DND-41 (cell line): ENCODE results near the gene COPE.

Source experiments
- ATAC-seq: fragments of 200-7000 bp; cut with Tn5 transposase; 3 replicates; pipeline ENCODE4 v1.9.1; 2021; ENCODE audit warnings: low read depth; ENCODE audit not compliant: insufficient read depth
- DNase-seq: peaks from one replicate; pipeline ENCODE4 v3.0.0-alpha.2; 2020
- H2AFZ ChIP-seq: 2 replicates; pipeline ENCODE4 v1.6.0; 2012; ENCODE audit warnings: low read depth, low read length
- H3K27ac ChIP-seq: 2 replicates; pipeline ENCODE4 v1.5.1; 2012; ENCODE audit warnings: low read length, inconsistent platforms
- H3K27me3 ChIP-seq: fragments of 200-600 bp; sonication (generic); 2 replicates; pipeline ENCODE4 v1.6.0; 2012; ENCODE audit warnings: low read length, mild to moderate bottlenecking, inconsistent platforms; ENCODE audit not compliant: insufficient read depth, poor library complexity
- H3K36me3 ChIP-seq: 2 replicates; pipeline ENCODE4 v1.5.1; 2012; ENCODE audit warnings: low read length, inconsistent platforms; ENCODE audit not compliant: insufficient read depth
- H3K4me1 ChIP-seq: 2 replicates; pipeline ENCODE4 v1.5.1; 2012; ENCODE audit warnings: mild to moderate bottlenecking, low read length; ENCODE audit not compliant: insufficient read depth
- H3K4me2 ChIP-seq: 2 replicates; pipeline ENCODE4 v1.6.0; 2012; ENCODE audit warnings: mild to moderate bottlenecking, moderate library complexity, low read length, inconsistent platforms; ENCODE audit not compliant: insufficient read depth
- H3K4me3 ChIP-seq, 2 experiments: fragments of 200-600 bp in 1 of 2; shearing (Covaris generic) in 1 of 2; 2 replicates each; pipeline ENCODE4 v1.5.1; 2012 to 2016; ENCODE audit warnings: inconsistent platforms in 2 of 2, low read length in 2 of 2, mild to moderate bottlenecking in 2 of 2, low read depth in 1 of 2, moderate library complexity in 1 of 2
- H3K79me2 ChIP-seq: 2 replicates; pipeline ENCODE4 v1.6.0; 2012; ENCODE audit warnings: low read length, inconsistent platforms; ENCODE audit not compliant: insufficient read depth
- H3K9ac ChIP-seq: 2 replicates; pipeline ENCODE4 v1.6.0; 2012; ENCODE audit warnings: low read depth, mild to moderate bottlenecking, inconsistent platforms, low read length, moderate library complexity
- H3K9me3 ChIP-seq: 2 replicates; pipeline ENCODE4 v1.5.1; 2012; ENCODE audit warnings: low read length, moderate library complexity, mild to moderate bottlenecking, inconsistent platforms; ENCODE audit not compliant: insufficient read depth, severe bottlenecking
- H4K20me1 ChIP-seq: 2 replicates; pipeline ENCODE4 v1.6.0; 2012; ENCODE audit warnings: low read length; ENCODE audit not compliant: insufficient read depth
- CTCF ChIP-seq: IDR thresholded peaks from 2 replicates; pipeline ENCODE4 v1.5.1; 2012; ENCODE audit warnings: borderline replicate concordance, low read length, moderate library complexity, mild to moderate bottlenecking; ENCODE audit not compliant: poor library complexity, severe bottlenecking; ENCODE audit errors: extremely low read depth
- EZH2 ChIP-seq: IDR thresholded peaks from 3 replicates; pipeline ENCODE4 v1.6.1; 2012; ENCODE audit warnings: borderline replicate concordance, low read depth, mild to moderate bottlenecking, moderate library complexity, low read length, inconsistent platforms; ENCODE audit not compliant: severe bottlenecking

The COPE gene

GRCh38 chr19:18915639-18916038 lies 3.5 kb downstream of the COPE start:
- Histone ChIP-seq H3K4me1 (peaks cover 34% of the 10 kb centered on the region), H3K9ac (no peak overlapping the region; the same call in 1 of the 2 replicates), H3K27ac (no peak overlapping the region), H4K20me1 (peaks cover 38% of the 10 kb centered on the region), H3K9me3 (no peaks in the 10 kb centered on the region), H3K4me3 (no peak overlapping the region), H3K36me3 (peaks cover 39% of the 10 kb centered on the region), H3K27me3 (no peaks in the 10 kb centered on the region), H3K79me2 (peaks cover 78% of the 10 kb centered on the region), H2AFZ (no peak overlapping the region), H3K4me2 (peak overlapping the region; percentile 7; the same call in 1 of the 2 replicates)
- ATAC-seq (no peak), DNase-seq (peak; percentile 50)
- peak; percentile 67 for TF ChIP-seq CTCF
- TF ChIP-seq EZH2 = no peak

GRCh38 chr19:18913466-18913865 lies 5.7 kb downstream of the COPE start:
- Histone ChIP-seq H2AFZ (no peak overlapping the region), H3K4me1 (peaks cover 26% of the 10 kb centered on the region), H3K79me2 (peaks cover 60% of the 10 kb centered on the region), H3K4me3 (no peak overlapping the region), H3K27ac (no peak overlapping the region), H3K36me3 (peaks cover 57% of the 10 kb centered on the region), H3K9me3 (no peaks in the 10 kb centered on the region), H4K20me1 (peaks cover 36% of the 10 kb centered on the region), H3K4me2 (no peak overlapping the region), H3K9ac (no peak overlapping the region), H3K27me3 (no peaks in the 10 kb centered on the region)
- ATAC-seq (no peak), DNase-seq (no peak)
- TF ChIP-seq EZH2 = no peak
- no peak for TF ChIP-seq CTCF

- H3K4me2 ChIP-seq = no peak overlapping the region
- peaks cover 61% of the 10 kb centered on the region for H3K36me3 ChIP-seq
- no peak overlapping the region for H3K4me3 ChIP-seq
- no peak overlapping the region for H3K27ac ChIP-seq
- H2AFZ ChIP-seq = no peak overlapping the region
- ATAC-seq (no peak), DNase-seq (no peak)
- peaks cover 38% of the 10 kb centered on the region for H4K20me1 ChIP-seq
- no peaks in the 10 kb centered on the region for H3K27me3 ChIP-seq
- peaks cover 20% of the 10 kb centered on the region for H3K4me1 ChIP-seq
- no peaks in the 10 kb centered on the region for H3K9me3 ChIP-seq
- no peak for TF ChIP-seq EZH2
- TF ChIP-seq CTCF = no peak
- peaks cover 54% of the 10 kb centered on the region for H3K79me2 ChIP-seq
- H3K9ac ChIP-seq = no peak overlapping the region
Observed at GRCh38 chr19:18912933-18913332, 6.3 kb downstream of the COPE start.

GRCh38 chr19:18910801-18911436 lies 8.3 kb downstream of the COPE start:
- DNase-seq (no peak), ATAC-seq (no peak)
- peaks cover 35% of the 10 kb centered on the region for H3K79me2 ChIP-seq
- peaks cover 48% of the 10 kb centered on the region for H4K20me1 ChIP-seq
- no peak overlapping the region for H3K27ac ChIP-seq
- H2AFZ ChIP-seq = no peak overlapping the region
- no peak overlapping the region for H3K9ac ChIP-seq
- no peak for TF ChIP-seq EZH2
- TF ChIP-seq CTCF = no peak
- H3K4me3 ChIP-seq = no peak overlapping the region
- peaks cover 81% of the 10 kb centered on the region for H3K36me3 ChIP-seq
- H3K4me1 ChIP-seq = peaks cover 7% of the 10 kb centered on the region; the same call in 1 of the 2 replicates
- H3K27me3 ChIP-seq = no peaks in the 10 kb centered on the region
- no peaks in the 10 kb centered on the region for H3K9me3 ChIP-seq
- no peak overlapping the region for H3K4me2 ChIP-seq
